OCI-LY7 (cell line): Measurements from ENCODE around the gene BTBD9. TPM values are rescaled to one million over a fixed set of nuclear protein-coding genes. Genes with fewer than 3 reads are reported as not detected.

Source experiments
- BruUV-seq: library from RNA; stranded (reverse); fragments of 400-500 nt; replicated peaks from 2 replicates; lab custom pipeline; 2021; lab: Mats Ljungman, UMichigan
- CTCF ChIA-PET: fragments of 300-600 bp; sonication (Branson Sonifier 250); formaldehyde crosslinking; loops from one replicate; lab custom pipeline; 2022; ENCODE audit warnings: antibody characterized with exemption; ENCODE audit not compliant: unreplicated experiment; lab: Charles Lee
- POLR2A ChIA-PET: fragments of 300-600 bp; sonication (Branson Sonifier 250); formaldehyde crosslinking; loops from one replicate; lab custom pipeline; 2022; ENCODE audit warnings: antibody characterized with exemption; lab: Charles Lee
- DNase-seq: peaks from one replicate; pipeline ENCODE4 v3.0.0-alpha.2; 2015; ENCODE audit warnings: low spot score
- H2AFZ ChIP-seq: fragments of 200-600 bp; sonication (generic), shearing (Covaris generic); 2 replicates; pipeline ENCODE4 v1.6.1; 2014; ENCODE audit warnings: mild to moderate bottlenecking, antibody characterized with exemption, low read length, moderate library complexity
- H3K27ac ChIP-seq: fragments of 200-600 bp; sonication (generic); 2 replicates; pipeline ENCODE4 v1.5.1; 2014; ENCODE audit warnings: mixed run types, low read depth, mild to moderate bottlenecking, moderate library complexity, low read length, inconsistent platforms; ENCODE audit not compliant: poor library complexity, severe bottlenecking
- H3K36me3 ChIP-seq: fragments of 200-600 bp; sonication (generic); 2 replicates; pipeline ENCODE4 v1.6.1; 2014; ENCODE audit warnings: mild to moderate bottlenecking, antibody characterized with exemption, low read length, moderate library complexity, mixed read lengths; ENCODE audit not compliant: insufficient read depth
- H3K4me1 ChIP-seq: fragments of 200-600 bp; sonication (generic); 2 replicates; pipeline ENCODE4 v1.5.1; 2014; ENCODE audit warnings: mild to moderate bottlenecking, low read length; ENCODE audit not compliant: insufficient read depth, poor library complexity, severe bottlenecking
- H3K4me2 ChIP-seq: fragments of 200-600 bp; sonication (generic); 2 replicates; pipeline ENCODE4 v1.6.1; 2014; ENCODE audit warnings: mild to moderate bottlenecking, low read length
- H3K4me3 ChIP-seq: fragments of 200-600 bp; sonication (generic); 2 replicates; pipeline ENCODE4 v1.5.1; 2014; ENCODE audit warnings: mild to moderate bottlenecking, low read depth, low read length; ENCODE audit not compliant: poor library complexity, severe bottlenecking
- H3K79me2 ChIP-seq: fragments of 200-600 bp; sonication (generic); 2 replicates; pipeline ENCODE4 v1.6.1; 2016; ENCODE audit warnings: low read depth, mild to moderate bottlenecking, low read length, moderate library complexity, mixed read lengths; ENCODE audit not compliant: insufficient read depth
- H3K9me2 ChIP-seq: fragments of 200-600 bp; sonication (generic); 2 replicates; pipeline ENCODE4 v1.6.1; 2016; ENCODE audit warnings: mild to moderate bottlenecking, low read length, mixed read lengths; ENCODE audit not compliant: insufficient read depth
- H3K9me3 ChIP-seq: fragments of 200-600 bp; sonication (generic); 2 replicates; pipeline ENCODE4 v1.6.1; 2014; ENCODE audit warnings: mild to moderate bottlenecking, mixed run types, low read length, mixed read lengths
- H4K20me1 ChIP-seq: fragments of 200-600 bp; sonication (generic); 2 replicates; pipeline ENCODE4 v1.6.1; 2014; ENCODE audit warnings: mild to moderate bottlenecking, antibody characterized with exemption, low read length, moderate library complexity, mixed read lengths; ENCODE audit not compliant: insufficient read depth
- CTCF ChIP-seq: fragments of 200-600 bp; sonication (generic); conservative IDR thresholded peaks from 2 replicates; pipeline ENCODE4 v1.5.1; 2014; ENCODE audit warnings: mild to moderate bottlenecking, antibody characterized with exemption, low read length, moderate library complexity, mixed read lengths
- EZH2phosphoT487 ChIP-seq: fragments of 200-600 bp; sonication (generic); IDR thresholded peaks from 2 replicates; pipeline ENCODE4 v1.6.1; 2018; ENCODE audit warnings: low read depth, borderline replicate concordance, mild to moderate bottlenecking, mixed run types, antibody characterized with exemption, low read length, moderate library complexity, mixed read lengths
- intact Hi-C: fragments of 100-400 bp; cut with micrococcal nuclease; formaldehyde crosslinking; loops from one replicate; pipeline ENCODE4 v1.10.0; 2022; ENCODE audit not compliant: unreplicated experiment
- total RNA-seq, 2 experiments: library from RNA; depleted of rRNA in 1 of 2; stranded (reverse); fragments of >200 nt in 1 of 2; shearing (Covaris generic) in 1 of 2; gene quantifications; 2 replicates each; pipeline ENCODE4 v1.2.3, GENCODE V29; 2014 to 2022

Gene BTBD9
- total RNA-seq, 2 experiments from 2014 or later = 5.9 to 7.3 TPM

GRCh38 chr6:38162493-38163185 lies 477.1 kb downstream of the BTBD9 start:
- H3K9me3 ChIP-seq = no peaks in the 10 kb centered on the region
- no peak for TF ChIP-seq CTCF
- TF ChIP-seq EZH2phosphoT487 = no peak
- no peaks in the 10 kb centered on the region for H3K36me3 ChIP-seq
- no TSS peak for BruUV-seq
- ChIA-PET POLR2A (no interaction called here), CTCF (no interaction called here)
- intact Hi-C loops = no loop called here
- no peak overlapping the region for H2AFZ ChIP-seq
- DNase-seq = no peak
- H3K79me2 ChIP-seq = no peaks in the 10 kb centered on the region
- H3K9me2 ChIP-seq = no peaks in the 10 kb centered on the region
- no peaks in the 10 kb centered on the region for H4K20me1 ChIP-seq
- H3K27ac ChIP-seq = no peak overlapping the region
- no peak overlapping the region for H3K4me2 ChIP-seq
- H3K4me1 ChIP-seq = no peaks in the 10 kb centered on the region
- H3K4me3 ChIP-seq = no peak overlapping the region

GRCh38 chr6:38161754-38162492 lies 477.8 kb downstream of the BTBD9 start:
- DNase-seq = no peak
- TF ChIP-seq CTCF = no peak
- no peak for TF ChIP-seq EZH2phosphoT487
- H2AFZ ChIP-seq = no peak overlapping the region
- H3K79me2 ChIP-seq = no peaks in the 10 kb centered on the region
- H3K4me2 ChIP-seq = no peak overlapping the region
- no peaks in the 10 kb centered on the region for H3K4me1 ChIP-seq
- H3K4me3 ChIP-seq = no peak overlapping the region
- BruUV-seq = no TSS peak
- no peaks in the 10 kb centered on the region for H3K36me3 ChIP-seq
- POLR2A ChIA-PET = no interaction called here
- intact Hi-C loops = no loop called here
- no peaks in the 10 kb centered on the region for H3K9me2 ChIP-seq
- CTCF ChIA-PET = no interaction called here
- H4K20me1 ChIP-seq = no peaks in the 10 kb centered on the region
- H3K27ac ChIP-seq = no peak overlapping the region
- H3K9me3 ChIP-seq = no peaks in the 10 kb centered on the region

GRCh38 chr6:38161331-38161730 lies 478.4 kb downstream of the BTBD9 start:
- Histone ChIP-seq H3K79me2 (no peaks in the 10 kb centered on the region), H3K9me3 (no peaks in the 10 kb centered on the region), H3K9me2 (no peaks in the 10 kb centered on the region), H2AFZ (no peak overlapping the region), H3K36me3 (no peaks in the 10 kb centered on the region), H3K27ac (no peak overlapping the region), H3K4me3 (no peak overlapping the region), H3K4me2 (no peak overlapping the region), H3K4me1 (no peaks in the 10 kb centered on the region), H4K20me1 (no peaks in the 10 kb centered on the region)
- TF ChIP-seq EZH2phosphoT487 (no peak), CTCF (no peak)
- POLR2A ChIA-PET = no interaction called here
- no TSS peak for BruUV-seq
- DNase-seq = no peak
- intact Hi-C loops = no loop called here
- CTCF ChIA-PET = no interaction called here
